ENCODE results near the gene SDF4. TPM values are rescaled to one million over a fixed set of nuclear protein-coding genes. Genes with fewer than 3 reads are reported as not detected.
A peak's percentile ranks its signal among the peaks of the same experiment; 100 is the strongest.
"Not testable (repeated sequence)": the region's sequence is repeated elsewhere in the genome, so short reads cannot be mapped to it uniquely, and the experiment has no call there.

Gene SDF4
- total and polyA plus RNA-seq, 2 of the 8 experiments (the other 6 are each of a cell fraction or from before 2014, with no cell fraction given): 45.5 to 75.6 TPM

DNA sequence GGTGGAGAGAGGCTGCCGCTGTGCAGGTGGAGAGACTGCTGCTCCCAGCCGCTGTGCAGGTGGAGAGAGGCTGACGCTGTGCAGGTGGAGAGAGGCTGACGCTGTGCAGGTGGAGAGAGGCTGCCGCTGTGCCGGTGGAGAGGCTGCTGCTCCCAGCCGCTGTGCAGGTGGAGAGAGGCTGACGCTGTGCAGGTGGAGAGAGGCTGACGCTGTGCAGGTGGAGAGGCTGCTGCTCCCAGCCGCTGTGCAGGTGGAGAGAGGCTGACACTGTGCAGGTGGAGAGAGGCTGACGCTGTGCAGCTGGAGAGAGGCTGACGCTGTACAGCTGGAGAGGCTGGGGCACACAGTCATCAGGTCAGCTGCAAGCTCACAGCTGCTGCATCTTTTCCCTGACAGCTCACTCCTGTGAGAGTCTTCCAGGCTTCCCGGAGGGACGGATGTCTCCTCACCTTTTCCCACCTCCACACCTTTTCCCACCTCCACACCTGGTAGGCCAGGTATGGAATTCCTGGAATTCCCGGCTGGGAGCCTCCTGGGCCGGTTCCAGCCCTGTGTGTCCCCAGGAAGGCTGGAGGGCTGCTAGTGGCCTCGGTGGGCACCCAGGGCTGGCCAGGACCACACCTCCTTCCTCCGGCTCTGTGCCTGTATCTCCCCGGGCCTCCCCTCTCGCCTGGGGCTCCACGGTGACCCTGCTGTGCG lies 55.6 kb downstream of the SDF4 start:
- Histone ChIP-seq H2BK12ac (ENCODE audit: low read depth, low read length) (peak overlapping the region; percentile 71; the same call in 1 of the 2 replicates), H2AK5ac (ENCODE audit: low read depth, low read length) (0 out of 2 replicates have a peak overlapping the region, but pooled peaks have one; percentile 53), H3K27me3 (replicated peaks in 1 of 4; ENCODE audit: control insufficient read depth in 3 of 4, extremely low read depth in 1 of 4, insufficient read depth in 3 of 4, low read length in 3 of 4) (peaks cover 0 to 10% (median 6%) of the 10 kb centered on the region in 4 experiments; a peak in 4 of 7 replicates), H4K8ac (ENCODE audit: extremely low read depth, insufficient read depth, low read length) (peak overlapping the region; percentile 51), H2BK15ac (ENCODE audit: low read length) (peak overlapping the region; percentile 90; the same call in 1 of the 2 replicates), H2BK20ac (ENCODE audit: low read length) (0 out of 2 replicates have a peak overlapping the region, but pooled peaks have one; percentile 66), H2BK5ac (ENCODE audit: low read depth, low read length) (peak overlapping the region; percentile 84; the same call in 1 of the 2 replicates), H3K4me2 (ENCODE audit: insufficient read depth in 1 of 2, low read depth in 2 of 2, low read length in 2 of 2) (peak overlapping the region; percentile 50 to 51), H3K4me1 (replicated peaks in 1 of 4; ENCODE audit: control insufficient read depth in 3 of 4, insufficient read depth in 4 of 4, low read length in 3 of 4) (peaks cover 4 to 22% (median 18%) of the 10 kb centered on the region in 4 experiments)
- H4K5ac ChIP-seq (ENCODE audit: insufficient read length, low read depth, low read length); H3K4me3 ChIP-seq (ENCODE audit: extremely low read depth in 1 of 4, insufficient read depth in 2 of 4, low read depth in 3 of 4, low read length in 4 of 4); H3K14ac ChIP-seq (ENCODE audit: insufficient read length); H3K36me3 ChIP-seq (ENCODE audit: control insufficient read depth in 2 of 4, insufficient read depth in 4 of 4, low read length in 3 of 4); H3K23ac ChIP-seq (ENCODE audit: insufficient read length); H3K79me2 ChIP-seq (ENCODE audit: control insufficient read depth in 1 of 2, insufficient read depth in 2 of 2, low read length in 2 of 2); FAIRE-seq; POLR2A ChIA-PET (ENCODE audit: partially characterized antibody); H3K27ac ChIP-seq (ENCODE audit: low read depth, low read length); H2BK120ac ChIP-seq (replicated peaks; ENCODE audit: low read depth, low read length); H3K56ac ChIP-seq (replicated peaks; ENCODE audit: insufficient read length, low read depth, low read length); H4K20me1 ChIP-seq (replicated peaks in 1 of 2; ENCODE audit: control insufficient read depth in 1 of 2, insufficient read depth in 2 of 2, low read length in 2 of 2); H3K9ac ChIP-seq (replicated peaks in 1 of 4; ENCODE audit: extremely low read depth in 1 of 4, low read depth in 3 of 4, low read length in 3 of 4); H3K4ac ChIP-seq (replicated peaks; ENCODE audit: insufficient read length, low read depth, low read length); H3K18ac ChIP-seq (ENCODE audit: extremely low read depth, low read length); H2AFZ ChIP-seq (ENCODE audit: low read length); H3K23me2 ChIP-seq (ENCODE audit: low read depth, low read length); H4K91ac ChIP-seq (replicated peaks; ENCODE audit: insufficient read length, low read length); H3K9me3 ChIP-seq (ENCODE audit: insufficient read depth in 2 of 2, low read depth in 1 of 2, low read length in 1 of 2); H3K79me1 ChIP-seq (ENCODE audit: low read depth, low read length): not testable (repeated sequence)
- DNase-seq (ENCODE audit: low read depth in 1 of 2, low spot score in 2 of 2): peak in 1 of 2 experiments; percentile 68
- TF ChIP-seq TCF12 (IDR thresholded peaks at IDR 0.05; ENCODE audit: low read depth, low read length) (0 out of 2 replicates have a peak, but pooled peaks have one; percentile 61), TEAD4 (IDR thresholded peaks at IDR 0.05; ENCODE audit: low read depth, low read length) (peak; percentile 97)
- TF ChIP-seq, protein P1, sequence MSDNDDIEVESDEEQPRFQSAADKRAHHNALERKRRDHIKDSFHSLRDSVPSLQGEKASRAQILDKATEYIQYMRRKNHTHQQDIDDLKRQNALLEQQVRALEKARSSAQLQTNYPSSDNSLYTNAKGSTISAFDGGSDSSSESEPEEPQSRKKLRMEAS (IDR thresholded peaks at IDR 0.05): peak; percentile 15; the same call in 1 of the 2 replicates
- TF ChIP-seq, protein P2, sequence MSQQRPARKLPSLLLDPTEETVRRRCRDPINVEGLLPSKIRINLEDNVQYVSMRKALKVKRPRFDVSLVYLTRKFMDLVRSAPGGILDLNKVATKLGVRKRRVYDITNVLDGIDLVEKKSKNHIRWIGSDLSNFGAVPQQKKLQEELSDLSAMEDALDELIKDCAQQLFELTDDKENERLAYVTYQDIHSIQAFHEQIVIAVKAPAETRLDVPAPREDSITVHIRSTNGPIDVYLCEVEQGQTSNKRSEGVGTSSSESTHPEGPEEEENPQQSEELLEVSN (IDR thresholded peaks at IDR 0.05): peak; percentile 88
- 63% methylated on average over 22 of the region's 22 CpGs; no CpG with 5 or more reads in 1 of the 2 experiments for WGBS, 2 experiments (ENCODE audit: extremely low coverage in 1 of 2, insufficient coverage in 1 of 2, insufficient read length in 1 of 2, insufficient replicate concordance in 2 of 2, low coverage in 1 of 2, low lambda C conversion rate in 2 of 2, missing lambda C conversion rate in 1 of 2)
- CTCF ChIA-PET (ENCODE audit: partially characterized antibody): interaction anchor here (1.0 kb wide), 2 partner anchors 11 to 40 kb away, joined by 3 read pairs; no protein-coding TSS in a partner anchor

All from H1 (cell line).